DMS153 treated with DMSO at 0.1 percent for 48 hours (cell line): ENCODE data around the gene TECTA.

ENCODE experiments used
- DNase-seq: peaks from one replicate; lab custom pipeline; 2025; ENCODE audit not compliant: unreplicated experiment; lab: John Stamatoyannopoulos, UW

The TECTA gene

GRCh38 chr11:121100943-121101342 is at the start of gene TECTA:
TECTA (plus strand) TSS chr11:121101243; CDS start chr11:121102666, 1,423 bp downstream.
- no peak for DNase-seq

- no peak for DNase-seq
Measured at GRCh38 chr11:121053244-121053643, 47.8 kb upstream of the TECTA start.

GRCh38 chr11:121054266-121054665 is 46.8 kb upstream of the TECTA start:
- no peak for DNase-seq

GRCh38 chr11:121055076-121055475 is 46.0 kb upstream of the TECTA start:
- no peak for DNase-seq

- no peak for DNase-seq
Measured at GRCh38 chr11:121057922-121058321, 43.1 kb upstream of the TECTA start.

GRCh38 chr11:121058941-121059340 is 42.1 kb upstream of the TECTA start:
- DNase-seq, result no peak

GRCh38 chr11:121059605-121060004 is 41.4 kb upstream of the TECTA start:
- no peak for DNase-seq

GRCh38 chr11:121063728-121064127 is 37.3 kb upstream of the TECTA start:
- DNase-seq, result no peak

- no peak for DNase-seq
Measured at GRCh38 chr11:121066623-121067022, 34.4 kb upstream of the TECTA start.

- no peak for DNase-seq
Measured at GRCh38 chr11:121067026-121067425, 34.0 kb upstream of the TECTA start.

GRCh38 chr11:121067453-121067852 is 33.6 kb upstream of the TECTA start:
- DNase-seq, result peak; percentile 80

GRCh38 chr11:121067962-121068647 is 32.9 kb upstream of the TECTA start:
- no peak for DNase-seq

GRCh38 chr11:121068787-121069186 is 32.3 kb upstream of the TECTA start:
- DNase-seq, result no peak

- DNase-seq, result peak; percentile 6
Measured at GRCh38 chr11:121070951-121071845, 29.8 kb upstream of the TECTA start.

- no peak for DNase-seq
Measured at GRCh38 chr11:121071846-121072450, 29.1 kb upstream of the TECTA start.

GRCh38 chr11:121081321-121081720 is 19.7 kb upstream of the TECTA start:
- no peak for DNase-seq

GRCh38 chr11:121082219-121082618 is 18.8 kb upstream of the TECTA start:
- no peak for DNase-seq

- DNase-seq, result no peak
Measured at GRCh38 chr11:121082670-121083069, 18.4 kb upstream of the TECTA start.

- DNase-seq, result no peak
Measured at GRCh38 chr11:121086866-121087265, 14.2 kb upstream of the TECTA start.

- no peak for DNase-seq
Measured at GRCh38 chr11:121089566-121089965, 11.5 kb upstream of the TECTA start.

GRCh38 chr11:121090145-121090721 is 10.8 kb upstream of the TECTA start:
- DNase-seq, result no peak
